Adrenal gland (tissue), 5 donors: ENCODE data around the gene GNS.

ENCODE experiments used
- POLR2A ChIP-seq, 2 donors: fragments of 450-650 bp; IDR thresholded peaks; one replicate each; pipeline ENCODE4 v1.6.1; 2017; ENCODE audit warnings: antibody characterized with exemption in 2 of 2, mild to moderate bottlenecking in 2 of 2, moderate library complexity in 1 of 2
- TF ChIP-seq, protein P1 (sequence below), 6 experiments: fragments of 450-650 bp in 4 of 6; fragments of 200-600 bp in 2 of 6; sonication (generic) in 1 of 6; IDR thresholded peaks; 1 replicate in 5 of 6; 2 replicates in 1 of 6; pipeline versions ENCODE4 v1.5.1 to v1.8.0; 2016 to 2021; ENCODE audit warnings: antibody characterized with exemption in 6 of 6, mild to moderate bottlenecking in 2 of 6, moderate library complexity in 1 of 6
- donor health status: DM: no; HTN: no; CAD: no.

DNA sequence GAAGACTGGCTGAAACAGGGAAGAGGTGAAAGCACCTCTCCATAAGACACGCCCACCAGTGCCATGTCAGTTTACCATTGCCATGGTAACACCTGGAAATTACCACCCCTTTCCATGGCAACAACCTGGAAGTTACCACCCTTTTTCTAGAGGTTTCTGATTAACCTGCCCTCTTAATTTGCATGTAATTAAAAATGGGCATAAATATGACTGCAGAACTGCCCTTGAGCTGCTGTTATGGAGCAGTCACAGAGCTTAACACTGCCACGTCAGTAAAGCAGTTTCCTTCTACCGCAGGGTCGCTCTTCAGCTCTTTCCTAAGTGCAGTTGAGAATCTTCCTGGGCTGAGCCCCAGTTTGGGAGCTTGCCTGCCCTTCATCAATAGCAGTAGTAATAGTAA, 93.7 kb downstream of the GNS start:
- TF ChIP-seq, protein P1, sequence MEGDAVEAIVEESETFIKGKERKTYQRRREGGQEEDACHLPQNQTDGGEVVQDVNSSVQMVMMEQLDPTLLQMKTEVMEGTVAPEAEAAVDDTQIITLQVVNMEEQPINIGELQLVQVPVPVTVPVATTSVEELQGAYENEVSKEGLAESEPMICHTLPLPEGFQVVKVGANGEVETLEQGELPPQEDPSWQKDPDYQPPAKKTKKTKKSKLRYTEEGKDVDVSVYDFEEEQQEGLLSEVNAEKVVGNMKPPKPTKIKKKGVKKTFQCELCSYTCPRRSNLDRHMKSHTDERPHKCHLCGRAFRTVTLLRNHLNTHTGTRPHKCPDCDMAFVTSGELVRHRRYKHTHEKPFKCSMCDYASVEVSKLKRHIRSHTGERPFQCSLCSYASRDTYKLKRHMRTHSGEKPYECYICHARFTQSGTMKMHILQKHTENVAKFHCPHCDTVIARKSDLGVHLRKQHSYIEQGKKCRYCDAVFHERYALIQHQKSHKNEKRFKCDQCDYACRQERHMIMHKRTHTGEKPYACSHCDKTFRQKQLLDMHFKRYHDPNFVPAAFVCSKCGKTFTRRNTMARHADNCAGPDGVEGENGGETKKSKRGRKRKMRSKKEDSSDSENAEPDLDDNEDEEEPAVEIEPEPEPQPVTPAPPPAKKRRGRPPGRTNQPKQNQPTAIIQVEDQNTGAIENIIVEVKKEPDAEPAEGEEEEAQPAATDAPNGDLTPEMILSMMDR (IDR thresholded peaks at IDR 0.05), result no peak
- TF ChIP-seq POLR2A (IDR thresholded peaks at IDR 0.05), result no peak
